Colon (tissue), 2 donors: ENCODE measurements around the gene AFG3L2.

Experiments
- FAIRE-seq: peaks from 2 replicates; lab custom pipeline; 2012; peaks lifted over from hg19 to GRCh38; lab: Jason Lieb, UNC
- donor health status: control.
- donor health status: control.

Gene AFG3L2

GRCh38 chr18:12361770-12362378 is 15.2 kb downstream of the AFG3L2 start:
- FAIRE-seq: no peak

- no peak for FAIRE-seq
These were observed 17.5 kb downstream of the AFG3L2 start for GRCh38 chr18:12359515-12359927.

- no peak for FAIRE-seq
These were observed 24.8 kb downstream of the AFG3L2 start for GRCh38 chr18:12352188-12352587.

GRCh38 chr18:12347895-12348294 is 29.1 kb downstream of the AFG3L2 start:
- FAIRE-seq: no peak

- no peak for FAIRE-seq
These were observed 30.8 kb downstream of the AFG3L2 start for GRCh38 chr18:12346240-12346565.

- no peak for FAIRE-seq
These were observed 31.4 kb downstream of the AFG3L2 start for GRCh38 chr18:12345491-12346239.

GRCh38 chr18:12342661-12343060 is 34.4 kb downstream of the AFG3L2 start:
- FAIRE-seq: no peak

GRCh38 chr18:12340945-12341660 is 35.9 kb downstream of the AFG3L2 start:
- no peak for FAIRE-seq

- FAIRE-seq: no peak
These were observed 38.6 kb downstream of the AFG3L2 start for GRCh38 chr18:12338382-12338781.

GRCh38 chr18:12336887-12337286 is 40.1 kb downstream of the AFG3L2 start:
- FAIRE-seq: no peak

- FAIRE-seq: no peak
These were observed 40.8 kb downstream of the AFG3L2 start for GRCh38 chr18:12336171-12336613.

- FAIRE-seq: no peak
These were observed 41.5 kb downstream of the AFG3L2 start for GRCh38 chr18:12335503-12335902.

- FAIRE-seq: no peak
These were observed 42.2 kb downstream of the AFG3L2 start for GRCh38 chr18:12334863-12335262.

GRCh38 chr18:12334366-12334808 is 42.6 kb downstream of the AFG3L2 start:
- no peak for FAIRE-seq

- FAIRE-seq: no peak
These were observed 43.3 kb downstream of the AFG3L2 start for GRCh38 chr18:12333506-12334290.

- no peak for FAIRE-seq
These were observed 46.3 kb downstream of the AFG3L2 start for GRCh38 chr18:12330766-12331165.

GRCh38 chr18:12329125-12329698 is 47.8 kb downstream of the AFG3L2 start:
- FAIRE-seq: no peak

GRCh38 chr18:12328179-12328823 is 48.7 kb downstream of the AFG3L2 start:
- FAIRE-seq: no peak

- FAIRE-seq: no peak
These were observed 49.4 kb downstream of the AFG3L2 start for GRCh38 chr18:12327510-12328178.

GRCh38 chr18:12326711-12327460 is 50.1 kb downstream of the AFG3L2 start:
- FAIRE-seq: no peak
